Fibroblast of lung (primary cell): ENCODE measurements around the gene XPC.

Experiments used
- CTCF ChIP-seq, 2 donors: IDR thresholded peaks in 1 of 2; conservative IDR thresholded peaks in 1 of 2; 1 replicate in 1 of 2; 2 replicates in 1 of 2; pipeline ENCODE4 v1.5.1; 2011 to 2012; ENCODE audit warnings: low read length in 2 of 2, control low read depth in 1 of 2, inconsistent platforms in 1 of 2, low read depth in 1 of 2, mild to moderate bottlenecking in 1 of 2
- EZH2 ChIP-seq: IDR thresholded peaks from 2 replicates; pipeline ENCODE4 v1.5.1; 2012; ENCODE audit warnings: low read length, control low read depth, mild to moderate bottlenecking; ENCODE audit errors: missing control alignments

GRCh38 chr3:14202874-14203520, 24.6 kb upstream of the XPC start:
- TF ChIP-seq CTCF (conservative IDR thresholded peaks at IDR 0.05 in 1 of 2, IDR thresholded peaks at IDR 0.05 in 1 of 2; ENCODE audit: low read depth in 1 of 2, low read length in 2 of 2): no peak
- no peak for TF ChIP-seq EZH2
